Esophagus (tissue), 2 donors: Measurements from ENCODE around the gene PLEKHG5. TPM values are rescaled to one million over a fixed set of nuclear protein-coding genes. Genes with fewer than 3 reads are reported as not detected.
"Not testable (repeated sequence)": the region's sequence is repeated elsewhere in the genome, so short reads cannot be mapped to it uniquely, and the experiment has no call there.

Source experiments
- H3K27ac ChIP-seq, 2 donors: one replicate each; pipeline ENCODE4 v1.5.1; 2013; ENCODE audit warnings: low read depth in 2 of 2, mild to moderate bottlenecking in 2 of 2, inconsistent platforms in 1 of 2, low read length in 1 of 2, moderate library complexity in 1 of 2
- H3K27me3 ChIP-seq, 2 donors: one replicate each; pipeline ENCODE4 v1.6.1; 2013; ENCODE audit warnings: low read length in 2 of 2, control low read depth in 1 of 2, mild to moderate bottlenecking in 1 of 2; ENCODE audit not compliant: insufficient read depth in 2 of 2, control insufficient read depth in 1 of 2
- H3K36me3 ChIP-seq, 2 donors: one replicate each; pipeline ENCODE4 v1.6.1; 2013; ENCODE audit warnings: low read length in 1 of 2; ENCODE audit not compliant: control insufficient read depth in 2 of 2, insufficient read depth in 2 of 2
- H3K4me1 ChIP-seq, 2 donors: one replicate each; pipeline ENCODE4 v1.6.1; 2013; ENCODE audit warnings: low read length in 1 of 2; ENCODE audit not compliant: control insufficient read depth in 2 of 2, insufficient read depth in 2 of 2
- H3K4me3 ChIP-seq, 2 donors: one replicate each; pipeline ENCODE4 v1.5.1; 2013; ENCODE audit warnings: low read length in 2 of 2, mild to moderate bottlenecking in 2 of 2, low read depth in 1 of 2, moderate library complexity in 1 of 2
- H3K9me3 ChIP-seq, 2 donors: one replicate each; pipeline ENCODE4 v1.6.1; 2013; ENCODE audit warnings: mild to moderate bottlenecking in 2 of 2, low read depth in 1 of 2, low read length in 1 of 2, moderate library complexity in 1 of 2; ENCODE audit not compliant: control insufficient read depth in 2 of 2, insufficient read depth in 1 of 2
- WGBS, 2 donors: extraction: QIAGEN DNeasy Blood & Tissue Kit; methylation state at CpG; one replicate each; pipeline ENCODE4 v1.1.7; 2013; 5-methylcytosine and 5-hydroxymethylcytosine counted together
- polyA plus RNA-seq, 2 donors: library from polyadenylated mRNA; stranded (reverse); fragments of 200-250 nt; gene quantifications; one replicate each; pipeline ENCODE4 v1.2.3, GENCODE V29; 2013
- donor health status: healthy with polysubstance abuse.
- donor health status: Bipolar disorder and iron deficiency.

The PLEKHG5 gene
- polyA plus RNA-seq, 2 donors, result 18.5 to 28.0 TPM

DNA sequence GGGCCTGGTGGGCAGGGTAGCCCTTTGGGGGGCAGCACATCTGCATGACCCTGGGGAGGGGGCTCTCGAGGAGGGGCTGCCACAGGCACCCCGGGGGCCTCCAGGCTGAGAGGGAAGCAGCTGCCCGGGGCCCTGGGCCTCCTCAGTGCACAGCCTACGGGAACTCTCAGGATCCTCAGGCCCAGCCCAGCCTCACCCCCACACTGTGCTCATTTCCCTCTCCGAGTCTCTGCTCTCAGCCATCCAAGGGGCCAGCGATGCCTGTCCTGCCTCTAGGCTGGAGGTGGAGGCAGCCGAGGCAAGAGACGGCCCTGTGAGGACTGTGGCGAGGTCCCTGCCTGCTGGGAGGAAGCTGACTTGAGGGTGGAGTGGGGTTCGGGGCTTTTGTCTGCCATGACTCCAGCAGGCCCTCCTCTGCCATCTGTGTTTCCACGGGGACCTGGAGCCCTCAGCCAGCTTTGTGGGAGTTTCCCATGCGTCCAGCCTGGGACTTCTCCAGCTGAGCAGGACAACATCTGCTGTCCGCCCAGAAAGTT lies 7.2 kb upstream of the PLEKHG5 start:
- Histone ChIP-seq H3K36me3 (no peaks in the 10 kb centered on the region), H3K9me3 (no peaks in the 10 kb centered on the region), H3K27ac (peak overlapping the region in 1 of 2 donors; percentile 6), H3K27me3 (no peaks in the 10 kb centered on the region), H3K4me1 (peaks cover 0 to 2% of the 10 kb centered on the region in 2 donors), H3K4me3 (no peak overlapping the region)
- 71% methylated on average over 13 of the region's 13 CpGs for WGBS, 2 donors

DNA sequence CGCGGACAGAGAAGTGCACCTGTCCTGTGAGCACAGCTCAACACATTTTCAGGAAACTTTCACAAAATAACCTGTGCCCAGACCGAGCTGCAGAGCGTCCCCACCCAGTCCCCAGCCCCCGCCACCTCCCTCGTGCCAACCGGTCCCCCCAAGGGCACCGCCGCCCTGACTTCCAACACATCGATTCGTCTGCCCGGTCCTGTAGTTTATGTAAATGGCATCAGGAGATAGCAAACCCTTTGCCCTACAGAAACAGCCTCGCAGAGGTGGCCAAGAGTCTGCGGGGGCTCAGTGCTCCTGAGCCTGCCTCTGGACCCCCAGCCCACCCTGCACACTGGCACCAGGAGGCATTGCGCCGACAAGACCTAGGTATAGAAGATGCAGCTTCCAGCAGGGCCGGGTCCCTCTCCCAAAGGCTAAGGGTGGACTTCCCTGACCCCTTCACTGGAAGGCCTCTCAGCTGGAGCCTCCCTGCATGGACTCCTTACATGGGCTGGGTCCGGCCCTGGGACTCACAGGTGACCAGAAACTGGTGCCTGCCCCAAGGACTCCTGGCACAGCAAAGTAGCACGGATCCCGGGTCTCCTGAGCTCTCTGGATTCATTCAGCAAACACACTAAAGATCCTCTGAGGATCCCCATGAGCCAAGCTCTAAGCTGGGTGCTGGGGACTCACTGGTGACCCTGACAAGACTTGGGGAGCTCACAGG lies 6.6 kb upstream of the PLEKHG5 start:
- no peaks in the 10 kb centered on the region for H3K27me3 ChIP-seq
- no peaks in the 10 kb centered on the region for H3K9me3 ChIP-seq
- H3K4me3 ChIP-seq, result peak overlapping the region; percentile 48 to 60
- WGBS, 2 donors, result 32 to 36% methylated on average over 20 of the region's 20 CpGs
- no peaks in the 10 kb centered on the region for H3K36me3 ChIP-seq
- peaks cover 0 to 2% of the 10 kb centered on the region in 2 donors for H3K4me1 ChIP-seq
- H3K27ac ChIP-seq, result no peak overlapping the region

DNA sequence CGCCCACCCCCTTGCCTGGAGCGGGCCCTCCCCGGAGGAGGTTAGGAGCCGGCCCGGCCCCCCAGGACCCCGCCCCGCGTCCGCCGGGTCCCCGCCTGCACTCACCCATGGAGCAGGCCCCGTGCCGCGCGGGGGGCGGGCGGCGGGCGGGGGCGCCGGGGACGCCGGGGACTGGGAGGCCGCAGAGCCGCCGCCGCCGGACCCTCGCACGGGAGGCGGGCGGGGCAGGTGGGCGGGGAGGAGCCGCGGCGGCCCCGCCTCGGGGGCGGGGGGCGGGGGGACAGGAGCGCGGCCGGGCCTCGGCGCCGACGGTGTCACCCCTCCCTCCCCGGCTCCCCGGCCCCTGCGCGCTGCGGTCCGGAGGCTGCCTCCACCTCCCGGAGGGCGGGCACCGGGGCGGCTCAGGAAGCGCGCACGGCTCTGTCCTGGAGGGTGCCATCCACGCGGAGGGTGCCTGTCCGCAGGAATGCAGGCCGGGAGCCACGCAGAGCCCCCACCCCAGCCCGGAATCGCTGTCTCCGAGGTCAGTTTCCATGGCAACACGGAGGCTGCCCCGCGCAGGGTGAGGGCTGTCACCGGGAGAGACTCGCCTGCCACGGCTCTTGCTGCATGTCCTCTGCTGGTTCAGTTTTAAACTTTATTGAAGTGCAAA lies 5.9 kb upstream of the PLEKHG5 start:
- no peaks in the 10 kb centered on the region for H3K36me3 ChIP-seq
- peaks cover 1 to 2% of the 10 kb centered on the region in 2 donors for H3K4me1 ChIP-seq

DNA sequence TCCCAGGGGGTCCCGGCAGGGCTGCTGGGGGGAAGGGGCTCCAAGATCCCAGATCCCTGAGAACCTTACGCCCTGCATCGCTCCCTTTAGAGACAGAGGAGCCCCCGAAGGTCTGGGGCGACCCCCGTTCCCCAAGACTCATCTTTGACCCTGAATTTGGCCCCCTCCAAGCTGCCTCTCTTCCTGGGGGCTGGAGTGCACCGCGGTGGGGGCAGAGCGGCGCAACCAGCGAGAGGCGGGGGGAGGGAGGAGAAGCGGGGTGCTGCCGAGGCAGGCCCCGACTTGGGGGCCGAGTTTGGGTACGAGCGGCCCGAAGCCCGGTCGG lies 5.4 kb upstream of the PLEKHG5 start:
- peak overlapping the region; percentile 46 to 48 for H3K4me3 ChIP-seq
- no peaks in the 10 kb centered on the region for H3K36me3 ChIP-seq
- no peaks in the 10 kb centered on the region for H3K27me3 ChIP-seq
- peaks cover 2 to 6% of the 10 kb centered on the region in 2 donors for H3K4me1 ChIP-seq
- 3 to 4% methylated on average over 11 to 21 of the region's 21 CpGs for WGBS, 2 donors
- H3K9me3 ChIP-seq, result no peaks in the 10 kb centered on the region
- H3K27ac ChIP-seq, result peak overlapping the region in 1 of 2 donors; percentile 11

More for the DNA sequence above, 5.9 kb upstream of the PLEKHG5 start:
- Histone ChIP-seq H3K9me3 (no peaks in the 10 kb centered on the region), H3K27ac (peak overlapping the region in 1 of 2 donors; percentile 11), H3K27me3 (no peaks in the 10 kb centered on the region), H3K4me3 (peak overlapping the region; percentile 48 to 60)
- WGBS, 2 donors, result 0% methylated on average over 27 to 74 of the region's 74 CpGs

DNA sequence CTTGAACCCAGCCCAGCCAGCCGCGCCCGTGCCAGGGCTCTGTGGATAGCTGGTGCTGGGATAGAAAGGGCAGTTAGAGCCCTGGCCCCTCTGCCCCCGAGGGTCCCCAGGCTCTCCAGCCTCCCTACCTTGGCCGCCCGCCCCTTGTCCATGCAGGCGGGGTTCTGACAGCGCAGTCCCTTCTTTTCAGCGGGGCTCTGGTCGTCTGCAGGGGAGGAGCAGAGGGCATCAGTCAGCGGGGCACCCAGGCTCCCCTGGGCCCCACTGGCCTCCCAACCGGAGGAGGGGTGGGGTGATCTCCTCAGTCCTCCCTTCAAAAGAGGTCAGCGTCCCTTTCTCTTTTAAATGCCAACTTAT lies 4.9 kb upstream of the PLEKHG5 start:
- no peaks in the 10 kb centered on the region for H3K27me3 ChIP-seq
- H3K9me3 ChIP-seq, result no peaks in the 10 kb centered on the region
- peak overlapping the region in 1 of 2 donors; percentile 48 for H3K4me3 ChIP-seq
- H3K4me1 ChIP-seq, result peaks cover 2 to 6% of the 10 kb centered on the region in 2 donors
- WGBS, 2 donors, result 23 to 27% methylated on average over 13 of the region's 13 CpGs
- H3K27ac ChIP-seq, result no peak overlapping the region
- H3K36me3 ChIP-seq, result no peaks in the 10 kb centered on the region

DNA sequence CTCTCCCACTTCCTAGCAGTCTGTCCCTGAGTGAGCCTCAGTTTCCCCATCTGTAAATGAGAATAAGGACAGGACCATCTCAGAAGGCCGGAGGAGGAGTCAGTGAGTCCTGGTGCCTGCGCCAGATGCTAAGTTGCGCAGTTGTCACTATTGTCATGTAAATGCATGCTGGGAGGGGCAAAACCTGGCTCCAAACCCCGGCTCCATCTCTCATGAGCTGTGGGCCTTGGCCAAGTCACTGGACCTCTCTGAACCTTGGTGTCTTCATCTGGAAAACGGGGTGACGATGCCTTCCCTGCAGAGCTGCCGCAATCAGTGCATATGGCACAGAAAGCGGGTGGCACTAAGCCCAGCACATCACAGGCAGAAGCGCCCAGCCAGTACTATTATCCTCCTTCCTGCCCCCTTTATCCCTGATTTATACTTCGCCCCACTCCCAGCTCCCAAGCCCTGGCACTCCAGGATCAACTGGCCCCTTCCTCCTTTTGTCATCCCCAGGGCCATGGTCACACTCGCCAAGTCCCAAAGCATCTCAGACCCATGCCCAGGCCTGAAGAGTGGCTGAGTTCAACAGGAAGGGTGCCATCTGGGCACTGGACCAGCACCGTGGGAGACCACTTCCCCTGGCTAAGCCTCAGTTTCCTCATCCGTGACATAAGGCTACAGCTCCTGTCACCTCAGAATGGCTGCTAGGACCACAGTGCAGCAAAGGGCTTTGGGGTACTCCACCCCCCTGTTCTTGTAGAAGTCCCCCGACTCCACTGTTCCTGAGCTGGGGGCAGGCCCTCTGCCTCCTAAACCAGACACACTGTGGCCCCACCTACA lies 4.3 kb upstream of the PLEKHG5 start:
- H3K4me1 ChIP-seq, result peaks cover 2 to 6% of the 10 kb centered on the region in 2 donors
- H3K4me3 ChIP-seq, result no peak overlapping the region

DNA sequence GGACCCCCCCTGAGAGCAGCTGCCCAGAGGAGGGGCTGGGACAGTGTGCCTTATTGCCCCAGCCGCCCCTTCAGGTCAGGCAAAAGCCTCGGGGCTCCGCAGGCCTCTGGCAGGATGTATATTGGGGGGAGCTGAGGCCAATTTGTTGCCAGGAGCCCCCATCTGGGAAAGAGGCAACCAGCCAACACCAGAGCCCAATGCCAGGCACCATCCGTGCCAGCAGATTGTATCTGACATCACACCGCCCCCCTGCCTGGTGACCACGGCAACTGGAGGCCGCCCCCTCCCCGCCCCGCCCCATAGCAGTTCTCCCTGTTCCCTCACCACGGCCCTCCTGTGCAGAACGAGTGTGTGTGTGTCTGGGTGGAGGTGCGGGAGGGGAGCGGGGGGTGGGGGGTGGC lies 3.6 kb upstream of the PLEKHG5 start:
- H3K27ac ChIP-seq, result no peak overlapping the region
- WGBS, 2 donors, result 51 to 57% methylated on average over 13 of the region's 13 CpGs
- no peaks in the 10 kb centered on the region for H3K9me3 ChIP-seq
- peaks cover 2 to 6% of the 10 kb centered on the region in 2 donors for H3K4me1 ChIP-seq
- no peaks in the 10 kb centered on the region for H3K27me3 ChIP-seq
- no peaks in the 10 kb centered on the region for H3K36me3 ChIP-seq
- H3K4me3 ChIP-seq, result no peak overlapping the region

More for the DNA sequence above, 4.3 kb upstream of the PLEKHG5 start:
- H3K27me3 ChIP-seq, result no peaks in the 10 kb centered on the region
- H3K9me3 ChIP-seq, result no peaks in the 10 kb centered on the region
- 70 to 79% methylated on average over 14 of the region's 14 CpGs for WGBS, 2 donors
- H3K27ac ChIP-seq, result no peak overlapping the region
- no peaks in the 10 kb centered on the region for H3K36me3 ChIP-seq

DNA sequence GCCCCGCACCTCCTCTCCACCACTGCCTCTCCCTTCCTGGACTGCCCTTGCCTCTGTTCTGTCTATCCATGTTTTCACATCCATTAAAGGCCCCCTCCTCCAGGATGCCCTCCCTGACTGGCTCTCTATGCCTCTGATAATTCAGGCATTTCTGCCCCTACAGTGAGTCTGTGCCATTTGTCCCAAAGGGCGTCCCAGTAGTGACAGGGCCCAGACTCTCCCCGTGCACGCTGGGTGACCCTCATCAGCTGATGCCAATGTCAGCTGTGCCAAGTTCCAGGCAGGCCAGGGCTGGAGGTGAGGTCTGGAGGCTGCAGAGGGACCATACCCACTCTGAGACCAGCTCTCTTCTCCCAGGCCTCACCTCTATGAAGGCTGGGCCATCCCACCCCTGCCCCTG lies 3.2 kb upstream of the PLEKHG5 start:
- Histone ChIP-seq H3K4me1 (peaks cover 2 to 6% of the 10 kb centered on the region in 2 donors), H3K4me3 (no peak overlapping the region), H3K9me3 (no peaks in the 10 kb centered on the region), H3K27ac (no peak overlapping the region), H3K27me3 (no peaks in the 10 kb centered on the region), H3K36me3 (no peaks in the 10 kb centered on the region)
- 76 to 84% methylated on average over 4 of the region's 4 CpGs for WGBS, 2 donors

DNA sequence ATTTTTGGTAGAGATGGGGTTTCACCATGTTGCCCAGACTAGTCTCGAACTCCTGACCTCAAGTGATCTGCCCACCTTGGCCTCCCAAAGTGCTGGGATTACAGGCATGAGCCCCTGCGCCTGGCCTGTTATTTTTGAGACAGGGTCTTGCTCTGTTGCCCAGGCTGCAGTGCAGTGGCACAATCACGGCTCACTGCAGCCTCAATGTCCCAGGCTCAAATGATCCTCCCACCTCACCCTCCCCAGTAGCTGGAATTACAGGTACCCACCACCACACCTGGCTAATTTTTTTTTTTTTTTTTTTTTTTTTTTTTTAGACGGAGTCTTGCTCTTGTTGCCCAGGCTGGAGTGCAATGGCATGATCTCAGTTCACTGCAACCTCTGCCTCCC lies 2.4 kb upstream of the PLEKHG5 start:
- 80 to 92% methylated on average over 4 of the region's 4 CpGs for WGBS, 2 donors
- H3K4me3 ChIP-seq, H3K4me1 ChIP-seq, H3K27me3 ChIP-seq, H3K9me3 ChIP-seq, H3K36me3 ChIP-seq, H3K27ac ChIP-seq: not testable (repeated sequence)
